HG03108 (cell line): ENCODE measurements around the gene IL4.
"Not testable (repeated sequence)": the region's sequence is repeated elsewhere in the genome, so short reads cannot be mapped to it uniquely, and the experiment has no call there.

Experiments
- ATAC-seq: cut with Tn5 transposase; IDR thresholded peaks from one replicate; pipeline ENCODE4 v1.9.1; 2021; ENCODE audit warnings: moderate library complexity; ENCODE audit not compliant: unreplicated experiment

The IL4 gene

GRCh38 chr5:132689513-132689912 lies 15.7 kb downstream of the IL4 start:
- ATAC-seq, result no peak

GRCh38 chr5:132690156-132690555 lies 16.4 kb downstream of the IL4 start:
- ATAC-seq, result no peak

- not testable (repeated sequence) for ATAC-seq
Observed at GRCh38 chr5:132691755-132692631, 18.2 kb downstream of the IL4 start.

GRCh38 chr5:132692632-132692967 lies 18.8 kb downstream of the IL4 start:
- ATAC-seq, result no peak

GRCh38 chr5:132695956-132696355 lies 22.2 kb downstream of the IL4 start:
- no peak for ATAC-seq

GRCh38 chr5:132704875-132705274 lies 31.1 kb downstream of the IL4 start:
- ATAC-seq, result no peak

GRCh38 chr5:132708645-132709044 lies 34.9 kb downstream of the IL4 start:
- no peak for ATAC-seq

- ATAC-seq, result no peak
Observed at GRCh38 chr5:132714456-132715307, 40.9 kb downstream of the IL4 start.

- ATAC-seq, result no peak
Observed at GRCh38 chr5:132718544-132719312, 44.9 kb downstream of the IL4 start.

- ATAC-seq, result no peak
Observed at GRCh38 chr5:132725745-132726144, 52.0 kb downstream of the IL4 start.

- no peak for ATAC-seq
Observed at GRCh38 chr5:132729896-132730295, 56.1 kb downstream of the IL4 start.
